HG03432 (cell line): ENCODE results near the gene NFILZ.
"Not testable (repeated sequence)": the region's sequence is repeated elsewhere in the genome, so short reads cannot be mapped to it uniquely, and the experiment has no call there.

Experiments used
- ATAC-seq: cut with Tn5 transposase; IDR thresholded peaks from one replicate; pipeline ENCODE4 v1.9.1; 2021; ENCODE audit warnings: mild to moderate bottlenecking, moderate library complexity; ENCODE audit not compliant: unreplicated experiment

The NFILZ gene

GRCh38 chr19:8611391-8611876 is 19.0 kb upstream of the NFILZ start:
- no peak for ATAC-seq

- ATAC-seq: no peak
Measured at GRCh38 chr19:8611877-8612806, 18.3 kb upstream of the NFILZ start.

- ATAC-seq: no peak
Measured at GRCh38 chr19:8612807-8613171, 17.6 kb upstream of the NFILZ start.

- ATAC-seq: no peak
Measured at GRCh38 chr19:8614455-8614854, 16.0 kb upstream of the NFILZ start.

GRCh38 chr19:8615024-8615423 is 15.4 kb upstream of the NFILZ start:
- ATAC-seq: no peak

GRCh38 chr19:8615813-8616596 is 14.4 kb upstream of the NFILZ start:
- no peak for ATAC-seq

GRCh38 chr19:8616861-8617260 is 13.6 kb upstream of the NFILZ start:
- no peak for ATAC-seq

GRCh38 chr19:8617325-8617724 is 13.1 kb upstream of the NFILZ start:
- ATAC-seq: not testable (repeated sequence)

- ATAC-seq: no peak
Measured at GRCh38 chr19:8617984-8618383, 12.4 kb upstream of the NFILZ start.

GRCh38 chr19:8618751-8619150 is 11.7 kb upstream of the NFILZ start:
- ATAC-seq: no peak

GRCh38 chr19:8622886-8623285 is 7.5 kb upstream of the NFILZ start:
- ATAC-seq: not testable (repeated sequence)

GRCh38 chr19:8626842-8627241 is 3.6 kb upstream of the NFILZ start:
- ATAC-seq: no peak

GRCh38 chr19:8629184-8629583 is 1.2 kb upstream of the NFILZ start:
- no peak for ATAC-seq

- ATAC-seq: no peak
Measured at GRCh38 chr19:8630796-8631424, 477 bp downstream of the NFILZ start.

- ATAC-seq: no peak
Measured at GRCh38 chr19:8631425-8631819, 989 bp downstream of the NFILZ start.

- no peak for ATAC-seq
Measured at GRCh38 chr19:8635422-8635821, 5.0 kb downstream of the NFILZ start.

- not testable (repeated sequence) for ATAC-seq
Measured at GRCh38 chr19:8637070-8637469, 6.6 kb downstream of the NFILZ start.

- no peak for ATAC-seq
Measured at GRCh38 chr19:8638078-8638619, 7.7 kb downstream of the NFILZ start.

- ATAC-seq: no peak
Measured at GRCh38 chr19:8639821-8640401, 9.5 kb downstream of the NFILZ start.

- no peak for ATAC-seq
Measured at GRCh38 chr19:8640402-8641004, 10.1 kb downstream of the NFILZ start.
